ENCODE measurements around the gene MED26.

MED26 gene

GRCh38 chr19:16649734-16650133, 21.7 kb upstream of the MED26 start:
- no peak for DNase-seq (ENCODE audit: low read depth)

- no peak for DNase-seq (ENCODE audit: low read depth)
These were observed 17.1 kb upstream of the MED26 start for GRCh38 chr19:16645140-16645539.

GRCh38 chr19:16641695-16642094, 13.7 kb upstream of the MED26 start:
- DNase-seq (ENCODE audit: low read depth) = no peak

- DNase-seq (ENCODE audit: low read depth) = no peak
These were observed 12.9 kb upstream of the MED26 start for GRCh38 chr19:16640951-16641350.

- DNase-seq (ENCODE audit: low read depth) = no peak
These were observed 10.7 kb upstream of the MED26 start for GRCh38 chr19:16638666-16639065.

- no peak for DNase-seq (ENCODE audit: low read depth)
These were observed 9.5 kb upstream of the MED26 start for GRCh38 chr19:16637535-16637934.

- no peak for DNase-seq (ENCODE audit: low read depth)
These were observed 3.5 kb upstream of the MED26 start for GRCh38 chr19:16631465-16631864.

- peak; percentile 59 for DNase-seq (ENCODE audit: low read depth)
These were observed 1.1 kb upstream of the MED26 start for GRCh38 chr19:16628984-16629691.

- no peak for DNase-seq (ENCODE audit: low read depth)
These were observed 149 bp downstream of the MED26 start for GRCh38 chr19:16627928-16628182.

GRCh38 chr19:16627193-16627927, 644 bp downstream of the MED26 start:
- DNase-seq (ENCODE audit: low read depth) = peak; percentile 15

- DNase-seq (ENCODE audit: low read depth) = peak; percentile 9
These were observed 1.2 kb downstream of the MED26 start for GRCh38 chr19:16626796-16627192.

GRCh38 chr19:16625163-16625958, 2.6 kb downstream of the MED26 start:
- DNase-seq (ENCODE audit: low read depth) = no peak

GRCh38 chr19:16624236-16624635, 3.8 kb downstream of the MED26 start:
- no peak for DNase-seq (ENCODE audit: low read depth)

- no peak for DNase-seq (ENCODE audit: low read depth)
These were observed 4.4 kb downstream of the MED26 start for GRCh38 chr19:16623576-16623975.

GRCh38 chr19:16623066-16623465, 4.9 kb downstream of the MED26 start:
- DNase-seq (ENCODE audit: low read depth) = no peak

- no peak for DNase-seq (ENCODE audit: low read depth)
These were observed 6.7 kb downstream of the MED26 start for GRCh38 chr19:16621165-16621800.

GRCh38 chr19:16620584-16620983, 7.4 kb downstream of the MED26 start:
- no peak for DNase-seq (ENCODE audit: low read depth)

- DNase-seq (ENCODE audit: low read depth) = no peak
These were observed 8.0 kb downstream of the MED26 start for GRCh38 chr19:16620018-16620417.

GRCh38 chr19:16619457-16619856, 8.5 kb downstream of the MED26 start:
- peak; percentile 6 for DNase-seq (ENCODE audit: low read depth)

- DNase-seq (ENCODE audit: low read depth) = no peak
These were observed 9.8 kb downstream of the MED26 start for GRCh38 chr19:16618248-16618647.

- DNase-seq (ENCODE audit: low read depth) = peak; percentile 35
These were observed 12.2 kb downstream of the MED26 start for GRCh38 chr19:16615808-16616207.

GRCh38 chr19:16614941-16615340, 13.1 kb downstream of the MED26 start:
- peak; percentile 7 for DNase-seq (ENCODE audit: low read depth)

- no peak for DNase-seq (ENCODE audit: low read depth)
These were observed 14.2 kb downstream of the MED26 start for GRCh38 chr19:16613841-16614240.

All from EH (cell line).